NCI-H187 (cell line): Measurements from ENCODE around the gene TBC1D21.

Experiments
- DNase-seq, 2 experiments: peaks; one replicate each; lab custom pipeline; 2025; lab: John Stamatoyannopoulos, UW

The TBC1D21 gene, protein sequence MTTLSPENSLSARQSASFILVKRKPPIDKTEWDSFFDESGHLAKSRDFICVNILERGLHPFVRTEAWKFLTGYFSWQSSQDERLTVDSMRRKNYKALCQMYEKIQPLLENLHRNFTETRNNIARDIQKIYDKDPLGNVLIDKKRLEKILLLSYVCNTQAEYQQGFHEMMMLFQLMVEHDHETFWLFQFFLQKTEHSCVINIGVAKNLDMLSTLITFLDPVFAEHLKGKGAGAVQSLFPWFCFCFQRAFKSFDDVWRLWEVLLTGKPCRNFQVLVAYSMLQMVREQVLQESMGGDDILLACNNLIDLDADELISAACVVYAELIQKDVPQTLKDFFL

GRCh38 chr15:73873456-73873855 is at the start of gene TBC1D21:
Gene TBC1D21 (plus strand): TSS chr15:73873564. CDS start chr15:73873710, 146 bp downstream.
- DNase-seq, result no peak

- no peak for DNase-seq
These were observed 46.6 kb upstream of the TBC1D21 start for GRCh38 chr15:73826711-73827251.

DNA sequence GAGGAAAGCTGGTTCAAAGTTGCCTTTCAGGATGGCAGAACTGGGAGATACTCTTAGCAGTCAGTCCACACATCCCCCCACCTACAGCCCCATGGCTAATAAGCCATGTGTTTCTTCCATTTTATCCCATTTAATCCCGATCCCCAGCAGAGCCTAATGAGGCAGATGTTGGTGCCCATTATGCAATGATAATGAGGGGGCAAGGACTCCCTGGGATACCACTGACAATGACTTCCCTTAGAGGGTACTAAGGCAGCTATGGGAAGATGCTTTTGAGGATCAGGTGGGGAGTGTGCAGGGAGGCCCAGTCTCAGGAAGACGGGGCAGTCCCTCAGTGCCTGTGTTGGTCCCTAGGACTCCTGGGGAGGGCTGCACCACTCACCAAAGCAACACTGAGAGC is 43.8 kb upstream of the TBC1D21 start:
- no peak for DNase-seq

DNA sequence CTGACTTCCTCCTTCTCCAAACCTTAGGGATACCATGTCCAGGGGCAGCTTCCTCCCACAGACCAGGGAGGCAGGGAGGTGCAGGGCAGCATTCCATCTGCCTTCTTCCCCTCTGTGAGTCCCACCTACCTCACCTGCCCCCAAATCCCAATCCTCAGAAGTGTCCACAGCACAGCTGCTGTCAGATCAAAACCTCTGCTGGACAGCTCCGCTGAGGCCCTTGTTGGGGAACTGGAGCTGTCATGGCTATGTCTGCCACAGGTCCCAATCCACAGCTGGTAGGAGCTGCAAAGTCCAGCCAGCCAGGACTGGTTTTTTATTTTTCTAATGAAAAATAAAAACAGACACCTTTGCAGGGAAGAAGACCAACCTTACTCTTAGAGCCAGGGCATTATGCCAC is 40.7 kb upstream of the TBC1D21 start:
- DNase-seq, result no peak

GRCh38 chr15:73836845-73837244 is 36.5 kb upstream of the TBC1D21 start:
- DNase-seq, result no peak

DNA sequence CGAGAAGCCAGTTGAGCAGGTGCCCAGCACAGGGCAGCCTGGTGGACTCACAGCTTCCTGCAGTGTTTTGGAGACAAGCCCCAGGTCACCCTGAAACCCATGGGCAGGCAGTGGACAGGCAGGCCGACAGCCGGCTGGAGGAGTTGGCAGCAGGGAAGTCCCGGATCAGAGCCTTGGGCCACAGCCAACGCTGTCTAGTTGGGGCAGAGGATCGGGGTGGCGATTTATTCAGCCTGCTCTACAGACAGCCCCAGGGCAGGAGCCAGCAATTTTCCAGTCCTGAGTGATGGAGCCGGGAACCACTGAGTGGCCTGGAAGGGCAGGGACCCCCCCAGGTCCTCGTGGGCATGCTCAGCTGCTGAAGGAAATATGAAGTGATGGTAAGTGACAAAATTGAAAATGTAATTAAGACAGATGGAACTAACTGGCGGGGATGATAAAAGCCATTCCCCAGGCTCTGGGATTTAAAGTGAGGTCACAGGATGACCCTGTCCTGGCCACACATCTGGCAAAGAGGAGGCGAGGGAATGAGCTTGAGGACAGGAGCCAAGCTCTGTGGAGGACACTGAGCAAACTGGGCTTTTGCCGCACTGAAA is 34.4 kb upstream of the TBC1D21 start:
- DNase-seq, result no peak

GRCh38 chr15:73839699-73840377 is 33.5 kb upstream of the TBC1D21 start:
- no peak for DNase-seq

DNA sequence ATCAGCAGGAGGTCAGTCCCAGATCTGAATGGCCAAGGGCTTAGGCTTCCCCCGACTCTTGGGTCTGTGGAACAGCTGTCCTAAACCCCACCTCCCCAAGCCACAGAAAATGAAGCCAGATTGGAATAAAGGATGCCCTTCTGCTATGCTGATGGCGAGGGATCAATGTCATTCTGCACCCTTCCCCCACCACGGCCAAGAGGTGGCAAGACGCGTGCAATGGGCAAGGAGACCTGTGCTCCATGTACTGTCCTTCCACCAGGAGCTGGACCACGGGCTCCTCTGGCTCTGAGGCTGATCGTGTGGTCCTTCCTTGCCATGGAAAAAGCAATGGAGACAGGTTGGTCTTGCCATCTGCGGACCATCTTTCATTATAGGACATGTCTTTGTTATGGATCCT is 32.6 kb upstream of the TBC1D21 start:
- DNase-seq, result no peak

DNA sequence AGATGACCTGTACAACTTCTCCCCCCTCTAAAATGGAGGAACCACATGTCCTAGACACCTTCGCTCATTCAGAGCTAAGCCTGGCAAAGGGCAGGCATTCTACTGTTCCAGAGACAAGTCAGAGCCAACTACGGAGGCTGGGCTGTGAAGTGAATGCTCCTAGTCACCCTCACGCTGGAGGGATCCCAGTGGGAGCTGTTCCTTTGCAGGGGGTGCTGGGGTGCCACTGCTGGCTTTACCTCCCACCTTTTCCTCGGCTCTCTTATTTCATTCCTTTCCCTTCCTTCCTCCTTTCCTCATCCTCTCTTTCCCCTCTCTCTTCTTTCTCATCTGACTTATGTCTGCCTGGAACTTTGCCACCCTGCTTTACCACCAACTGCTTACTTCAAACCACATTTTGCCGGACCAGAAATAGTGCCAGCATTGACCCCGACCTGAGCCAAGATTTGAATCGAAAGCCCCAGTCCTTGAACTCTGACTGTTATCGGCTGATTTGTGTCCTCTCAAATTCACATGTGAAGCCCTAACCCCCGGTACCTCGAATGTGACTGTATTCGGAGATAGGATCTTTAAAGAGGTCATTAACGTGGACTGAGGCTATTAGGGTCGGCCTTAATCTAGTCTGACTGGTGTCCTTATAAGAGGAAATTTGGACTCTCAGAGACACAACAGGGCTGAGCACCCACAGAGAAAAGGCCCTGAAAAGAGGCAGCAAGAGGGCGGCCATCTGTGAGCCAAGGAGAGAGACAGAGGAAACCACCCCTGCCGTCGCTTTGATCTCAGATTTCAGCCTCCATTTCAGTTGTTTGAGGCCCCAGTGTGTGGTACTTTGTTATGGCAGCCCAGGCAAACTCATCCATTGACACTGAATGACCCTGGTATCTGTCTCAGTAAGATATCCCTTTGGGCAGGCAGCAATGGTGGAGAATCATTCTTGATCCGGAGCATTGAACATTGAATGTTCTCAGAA is 31.3 kb upstream of the TBC1D21 start:
- no peak for DNase-seq

DNA sequence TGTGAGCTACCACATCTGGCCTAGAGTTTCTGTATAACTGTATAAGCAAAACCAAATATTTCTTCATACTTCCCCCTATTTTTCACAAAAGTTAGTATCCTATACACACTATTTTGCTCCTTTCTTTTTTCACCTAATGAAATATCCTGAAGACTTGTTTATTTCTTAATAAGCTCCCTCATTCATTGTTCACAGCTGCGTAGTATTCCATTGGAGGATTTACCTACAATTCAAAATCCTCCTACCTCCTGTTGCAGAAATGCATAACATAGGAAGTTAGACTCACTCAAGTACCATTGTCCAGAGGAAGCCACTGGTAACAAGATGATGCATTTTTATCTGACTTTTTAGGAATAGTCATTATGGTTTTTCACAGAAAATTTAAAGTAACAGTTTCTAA is 29.6 kb upstream of the TBC1D21 start:
- no peak for DNase-seq

DNA sequence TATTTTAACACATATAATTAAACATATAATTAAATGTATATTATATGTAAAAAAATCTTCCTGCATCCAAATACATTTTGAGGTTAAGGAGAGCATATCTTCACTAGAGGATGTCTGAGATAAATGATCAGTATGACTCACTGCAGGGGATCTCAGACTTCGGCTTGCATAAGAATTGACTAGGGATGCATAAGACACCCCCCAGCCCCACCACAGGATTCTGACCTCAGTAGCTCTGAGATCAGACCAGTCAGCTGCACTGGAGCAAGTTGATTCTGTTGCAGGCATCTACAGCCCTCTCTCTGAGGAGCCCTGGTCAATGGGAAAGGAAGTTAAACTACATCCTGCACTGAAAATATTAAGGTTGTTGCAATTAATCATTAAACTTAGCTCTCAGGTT is 29.0 kb upstream of the TBC1D21 start:
- DNase-seq, result no peak

DNA sequence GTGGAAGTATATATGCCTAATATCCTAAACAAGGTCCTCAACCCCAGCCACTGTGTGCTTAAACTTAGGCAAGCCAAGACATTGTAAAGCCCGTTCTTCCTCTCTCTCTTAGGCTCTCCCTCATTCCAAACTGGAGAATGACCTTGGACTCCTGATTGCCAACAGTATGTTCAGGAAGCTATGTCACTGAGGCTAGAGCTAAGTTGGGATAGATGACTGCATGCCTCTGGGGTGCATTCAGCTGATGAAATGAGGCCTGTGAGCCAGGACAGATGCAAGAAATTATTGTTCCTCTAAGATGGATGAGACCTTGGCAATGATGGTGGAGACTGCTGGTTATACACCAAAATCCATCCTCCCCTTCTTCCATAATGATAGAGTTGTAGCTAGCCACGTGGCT is 27.9 kb upstream of the TBC1D21 start:
- DNase-seq, result no peak

DNA sequence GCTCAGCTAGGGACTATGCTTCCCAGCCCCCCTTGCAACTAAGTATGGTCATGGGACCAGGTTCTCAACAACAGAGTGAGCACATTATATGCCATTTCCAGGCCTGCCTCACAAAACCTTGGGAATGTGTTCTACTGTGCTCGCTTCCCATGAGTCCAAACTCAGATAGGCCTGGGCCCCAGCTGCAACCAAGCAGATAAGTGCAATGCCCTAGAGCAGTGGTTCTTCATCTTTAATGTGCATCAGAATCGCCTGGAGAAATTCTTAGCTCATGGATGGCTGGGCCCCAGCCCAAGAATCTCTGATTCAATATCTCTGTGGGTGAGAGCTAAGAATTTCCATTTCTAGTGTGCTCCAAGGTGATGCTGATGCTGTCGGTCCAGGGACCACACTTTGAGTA is 27.5 kb upstream of the TBC1D21 start:
- no peak for DNase-seq

DNA sequence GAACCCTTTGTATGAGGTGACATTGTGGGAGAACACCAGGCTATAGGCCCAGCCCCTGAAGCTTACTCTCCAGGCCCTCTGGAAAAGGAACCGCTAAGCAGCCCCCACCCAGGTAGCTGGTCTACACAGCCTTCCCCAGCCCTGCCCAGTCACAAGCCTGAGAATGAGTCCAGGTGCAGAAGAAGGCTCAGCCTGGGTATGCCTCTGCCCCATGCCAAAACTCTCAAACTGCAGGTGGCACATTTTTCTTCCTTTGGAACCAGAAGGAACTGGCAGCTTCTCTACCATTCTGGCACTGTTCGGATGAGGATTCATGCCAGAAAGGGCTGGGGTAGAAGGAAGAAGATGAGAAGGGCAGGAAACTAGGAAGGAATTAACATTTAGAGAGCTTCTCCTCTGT is 23.7 kb upstream of the TBC1D21 start:
- no peak for DNase-seq

- DNase-seq, result no peak
These were observed 23.1 kb upstream of the TBC1D21 start for GRCh38 chr15:73850228-73850627.

DNA sequence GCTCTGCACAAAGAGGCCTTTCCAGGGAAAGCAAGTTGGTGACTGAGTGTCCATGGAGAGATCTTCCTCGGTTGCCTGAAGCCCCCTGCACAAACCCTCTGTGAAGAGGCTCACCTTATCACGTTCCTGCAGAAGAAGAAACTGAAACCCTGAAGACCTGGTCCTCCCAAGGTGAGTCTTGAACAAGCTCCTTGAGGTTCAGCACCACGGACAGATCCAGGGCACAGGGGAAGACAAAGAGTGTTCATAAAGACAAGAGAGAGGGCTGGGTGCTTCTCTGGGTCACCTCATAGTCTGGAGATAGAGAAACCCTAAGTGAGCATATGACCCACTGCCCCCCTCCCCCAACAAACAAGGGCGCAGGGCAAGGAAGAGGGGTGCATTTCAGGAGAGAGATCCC is 21.7 kb upstream of the TBC1D21 start:
- DNase-seq, result no peak

DNA sequence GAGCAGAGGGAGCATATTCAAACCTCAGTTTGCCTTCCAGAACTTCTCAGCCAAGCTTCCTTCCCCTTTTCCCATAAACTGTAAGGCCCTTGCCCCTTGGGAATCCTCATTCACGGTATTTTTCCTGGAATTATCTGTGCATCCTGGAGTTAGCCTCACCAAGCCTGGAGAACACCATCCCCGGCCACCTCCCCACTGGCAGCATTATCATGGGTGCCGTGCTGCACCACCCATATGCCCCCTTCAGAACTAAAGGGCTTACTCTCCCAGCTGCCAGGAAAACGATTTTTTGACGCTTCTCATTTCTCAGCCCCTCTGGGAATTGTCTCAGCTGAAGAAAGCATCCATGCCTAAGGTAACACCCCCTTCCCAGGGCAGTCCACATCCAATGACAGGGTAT is 20.9 kb upstream of the TBC1D21 start:
- DNase-seq, result no peak

- DNase-seq, result no peak
These were observed 19.1 kb upstream of the TBC1D21 start for GRCh38 chr15:73854265-73854664.

DNA sequence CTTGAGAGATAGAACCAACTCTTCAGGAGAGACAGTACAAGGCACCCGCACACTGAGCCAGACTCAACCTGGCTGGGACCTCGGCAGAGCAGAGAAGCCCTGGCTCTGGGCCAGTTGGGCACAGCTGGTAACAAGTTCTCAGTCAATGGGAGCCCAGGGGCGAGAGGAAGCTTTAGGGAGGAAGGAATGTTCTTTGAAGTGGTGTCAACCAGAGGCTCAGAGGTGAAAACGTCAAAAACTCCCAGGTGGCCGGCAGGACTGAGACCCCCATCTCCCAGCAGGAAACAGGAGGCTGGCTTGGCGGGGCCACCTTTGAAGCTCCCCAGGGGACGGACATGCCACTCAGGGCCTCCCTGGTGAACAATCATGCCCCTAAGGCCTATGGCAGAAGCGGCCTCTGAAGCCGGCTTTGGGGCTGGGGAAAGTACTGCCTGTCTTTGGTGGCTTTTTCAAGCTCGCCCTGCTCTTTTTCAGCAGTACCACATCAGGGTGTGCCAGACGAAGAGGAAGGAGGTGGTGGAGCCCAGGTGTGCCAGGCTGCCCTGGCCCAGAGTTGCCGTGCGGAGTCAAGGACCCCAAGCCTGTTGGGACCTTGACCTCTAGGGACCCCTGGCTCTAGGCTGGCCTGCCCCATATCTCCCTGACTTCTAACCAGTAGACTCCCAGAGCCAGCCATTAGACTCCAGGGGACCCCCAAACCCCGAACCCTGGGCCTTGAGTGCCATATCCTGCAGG is 16.7 kb upstream of the TBC1D21 start:
- no peak for DNase-seq

DNA sequence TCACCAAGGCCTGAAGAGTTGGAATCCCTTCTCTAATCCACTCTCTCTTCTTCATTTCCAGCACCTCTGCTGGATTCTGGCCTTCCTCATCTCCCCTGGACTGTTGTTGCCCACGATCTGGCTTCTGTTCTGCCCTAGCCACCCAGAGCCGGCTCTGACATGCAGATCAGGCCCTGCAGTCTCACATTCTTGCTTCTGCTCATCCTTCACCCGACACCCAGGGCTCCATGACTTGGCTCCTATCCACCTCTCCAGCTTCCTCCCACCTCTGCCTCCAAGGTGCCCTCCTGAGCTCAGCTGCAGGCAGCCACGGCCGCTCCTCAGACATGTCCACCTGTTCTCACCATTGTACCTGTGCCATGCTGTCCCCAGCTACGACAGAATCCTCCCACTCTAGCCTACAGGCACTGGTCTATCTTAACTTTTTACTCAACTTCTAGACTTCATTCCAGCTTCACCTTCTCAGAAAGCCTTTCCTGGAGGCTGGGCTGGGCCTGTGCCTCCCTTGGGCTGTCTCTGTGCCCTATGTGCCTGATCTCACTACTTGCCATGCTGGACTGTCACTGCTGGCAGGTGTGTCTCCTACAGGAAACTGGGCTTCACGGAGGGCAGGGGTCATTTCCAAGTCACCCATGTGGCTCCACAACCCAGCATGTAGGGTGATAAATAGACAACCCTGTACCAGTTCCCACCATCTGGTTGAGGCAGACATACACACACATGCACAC is 16.0 kb upstream of the TBC1D21 start:
- DNase-seq, result no peak

- DNase-seq, result no peak
These were observed 15.3 kb upstream of the TBC1D21 start for GRCh38 chr15:73858062-73858461.
